GM15510 (cell line): Measurements from ENCODE around the gene C14orf119.

Experiments
- POLR2A ChIP-seq: IDR thresholded peaks from 3 replicates; pipeline ENCODE4 v1.6.1; 2011; ENCODE audit warnings: borderline replicate concordance; ENCODE audit not compliant: insufficient read length; ENCODE audit errors: extremely low read depth

C14orf119 gene

DNA sequence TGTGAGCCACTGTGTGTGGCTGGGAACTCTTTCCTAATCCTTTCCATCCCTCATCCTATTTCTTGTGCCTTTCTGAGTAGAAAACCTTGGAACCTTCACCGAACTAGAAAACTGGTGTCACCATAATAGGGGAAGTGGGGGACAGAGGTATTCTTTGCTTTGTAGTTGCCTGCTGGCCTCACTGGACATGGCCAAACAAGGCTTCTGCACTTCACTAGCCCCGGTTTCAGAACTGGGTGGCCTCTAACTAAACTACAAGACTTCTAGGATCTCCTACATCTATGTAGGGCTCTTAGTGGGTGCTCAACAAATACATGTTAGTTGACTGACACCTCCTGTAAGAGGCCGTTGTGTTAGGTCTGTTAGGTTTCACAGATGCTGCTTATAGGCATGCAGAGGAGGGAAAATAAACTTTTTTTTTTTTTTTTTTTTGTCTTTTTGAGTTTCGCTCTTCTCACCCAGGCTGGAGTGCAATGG, 10.1 kb downstream of the C14orf119 start:
- TF ChIP-seq POLR2A, result no peak

DNA sequence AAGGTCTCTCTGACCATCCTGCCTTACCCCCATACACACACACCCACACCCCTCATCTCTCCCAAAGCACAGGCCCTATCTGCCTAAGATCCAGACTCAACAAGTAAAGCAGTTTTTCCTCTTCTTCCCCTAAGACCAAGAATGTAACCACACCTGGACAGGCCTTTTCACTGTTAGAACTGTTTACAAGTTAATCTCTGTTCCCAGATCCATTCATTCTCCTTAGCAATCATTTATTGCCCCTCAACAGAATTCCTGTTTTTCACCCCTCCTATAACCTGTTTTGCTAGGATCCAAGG, 11.4 kb downstream of the C14orf119 start:
- no peak for TF ChIP-seq POLR2A

DNA sequence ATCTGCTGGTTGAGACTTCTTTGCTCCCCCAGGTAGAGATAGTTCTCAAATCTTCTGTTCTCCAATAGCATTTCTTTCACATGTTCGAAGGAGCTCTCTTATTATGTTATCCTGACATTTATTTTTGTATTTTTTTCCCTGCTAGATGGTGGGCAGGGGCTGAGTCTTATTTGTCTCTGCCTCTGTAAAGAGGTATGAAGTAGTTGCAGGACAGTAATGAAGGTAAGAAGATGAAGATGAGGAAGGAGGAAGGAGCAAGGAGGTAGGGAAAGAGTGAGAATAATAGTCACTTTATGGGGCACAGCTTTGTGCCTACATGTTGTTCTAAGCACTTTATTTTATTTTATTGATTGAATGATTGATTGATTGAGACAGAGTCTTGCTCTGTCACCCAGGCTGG, 14.5 kb downstream of the C14orf119 start:
- no peak for TF ChIP-seq POLR2A

DNA sequence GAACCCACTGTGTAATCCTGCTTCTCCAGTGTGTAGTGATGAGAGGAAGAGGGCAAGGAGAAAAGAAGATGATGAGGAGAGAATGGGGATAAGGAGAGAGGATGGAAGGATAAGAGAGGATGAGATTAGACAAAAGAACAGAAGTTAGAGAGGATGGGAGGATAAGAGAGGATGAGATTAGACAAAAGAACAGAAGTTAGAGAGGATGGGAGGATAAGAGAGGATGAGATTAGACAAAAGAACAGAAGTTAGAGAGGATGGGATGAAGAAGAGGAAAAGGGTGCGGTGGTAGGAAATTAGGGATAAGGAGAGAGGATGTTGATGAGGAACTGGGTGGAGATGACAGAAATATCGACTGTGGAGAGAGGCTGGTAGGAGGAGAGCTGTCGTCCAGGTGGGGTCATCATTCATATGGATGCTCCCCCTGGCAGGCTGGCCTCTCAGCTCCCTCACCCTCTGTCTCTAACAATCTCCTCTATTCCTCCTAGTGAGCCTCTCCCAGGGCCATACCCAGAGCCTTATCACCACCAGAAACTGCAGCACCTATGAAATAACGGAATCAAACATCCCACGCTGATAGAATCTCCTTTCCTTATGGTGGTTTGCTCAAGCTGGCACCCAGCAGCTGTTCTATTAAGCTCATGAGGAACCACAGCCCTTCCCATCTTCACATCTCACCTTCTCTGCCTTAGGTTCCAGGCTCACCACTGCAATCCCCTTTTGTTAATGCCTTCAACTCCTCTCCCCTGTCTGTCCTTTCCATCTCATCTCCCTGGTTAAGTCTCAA, 15.5 kb downstream of the C14orf119 start:
- TF ChIP-seq POLR2A, result no peak

DNA sequence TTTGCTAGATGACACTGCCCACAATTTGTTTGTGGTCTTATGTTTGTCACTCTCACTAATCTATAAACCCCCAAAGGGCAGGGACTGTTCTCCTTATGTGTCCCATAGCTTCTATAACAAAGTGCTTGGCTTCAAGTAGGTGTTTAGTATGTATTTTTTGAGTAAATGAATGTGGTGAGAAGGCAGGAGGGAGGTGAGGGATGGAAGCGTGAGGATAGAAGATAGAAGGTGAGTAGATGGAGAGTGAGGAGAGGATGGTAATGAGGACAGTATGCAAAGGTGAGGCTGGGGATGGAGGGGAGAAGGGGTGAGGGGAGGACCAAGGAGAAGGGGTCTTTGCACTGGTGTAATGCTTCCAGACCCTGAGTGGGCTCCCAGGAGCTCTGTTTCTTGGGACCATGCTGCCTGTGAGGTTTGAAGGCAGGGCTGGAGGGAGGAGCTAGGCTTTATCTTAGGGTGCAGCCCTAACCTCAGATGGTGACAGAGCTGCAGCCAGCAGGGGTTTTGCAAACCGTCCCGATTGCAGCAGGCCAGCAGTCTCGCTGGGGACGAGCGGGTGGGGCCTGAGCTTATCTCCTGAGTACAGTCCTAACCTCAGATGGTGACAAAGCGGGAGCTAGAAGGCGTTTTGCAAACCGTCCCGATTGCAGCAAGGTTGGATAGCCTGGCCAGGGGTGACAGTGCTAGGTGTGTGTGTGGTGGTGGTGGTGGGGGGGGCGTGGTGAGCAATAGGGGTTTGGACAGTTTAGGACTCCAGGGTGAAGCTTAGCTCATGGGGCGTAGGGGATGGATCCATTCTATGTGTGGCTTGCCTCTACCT, 17.3 kb downstream of the C14orf119 start:
- no peak for TF ChIP-seq POLR2A

DNA sequence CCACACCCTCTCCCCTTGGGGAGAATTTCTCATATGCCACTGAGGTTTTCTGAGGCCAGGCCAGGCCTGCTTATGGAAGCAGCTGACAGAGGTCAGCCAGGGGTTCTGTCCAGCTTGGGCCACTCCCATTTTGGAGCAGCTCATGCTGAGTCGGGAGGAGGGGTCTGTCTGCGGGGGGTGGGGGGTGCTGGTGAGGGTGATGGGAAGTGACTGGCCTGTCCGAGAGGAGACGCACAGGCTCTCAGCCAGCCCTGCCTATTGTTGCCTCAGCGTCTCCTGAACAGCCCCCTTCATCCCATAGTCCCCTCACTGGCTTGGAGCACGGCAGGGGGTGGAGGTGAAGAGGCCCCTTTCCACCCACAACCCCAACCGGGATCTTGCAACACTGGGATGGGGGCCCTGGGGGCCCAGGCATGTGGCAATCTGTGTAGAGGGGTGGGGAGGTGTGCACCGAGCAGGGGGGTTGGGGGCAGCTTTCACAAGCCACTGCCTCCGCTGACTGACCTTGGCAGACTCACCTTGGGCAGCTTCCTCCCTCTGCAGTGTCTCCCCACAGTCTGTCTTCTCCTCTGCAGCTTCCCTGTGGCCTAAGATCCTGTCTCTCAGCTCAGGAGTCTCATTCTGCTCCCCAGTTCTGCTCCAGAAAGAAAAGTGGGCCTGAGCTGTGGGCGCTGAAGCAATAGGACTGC, 18.3 kb downstream of the C14orf119 start:
- no peak for TF ChIP-seq POLR2A

DNA sequence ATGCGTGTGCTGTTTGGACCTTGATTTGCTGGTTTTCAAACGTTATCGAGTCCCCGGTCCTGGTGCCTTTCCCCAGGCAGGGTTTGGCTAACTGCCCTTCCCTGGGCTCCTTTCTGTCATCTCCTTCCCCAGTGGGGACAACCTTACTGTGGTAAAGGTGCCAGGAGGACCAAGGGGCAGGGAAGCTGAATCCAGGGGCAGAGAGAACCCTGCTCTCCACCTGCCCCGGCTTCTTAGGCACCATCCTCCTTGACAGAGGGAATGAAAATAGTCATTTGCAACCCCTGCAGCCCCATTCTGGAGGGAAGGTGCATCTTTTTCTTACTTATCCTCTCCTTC, 18.8 kb downstream of the C14orf119 start:
- no peak for TF ChIP-seq POLR2A

DNA sequence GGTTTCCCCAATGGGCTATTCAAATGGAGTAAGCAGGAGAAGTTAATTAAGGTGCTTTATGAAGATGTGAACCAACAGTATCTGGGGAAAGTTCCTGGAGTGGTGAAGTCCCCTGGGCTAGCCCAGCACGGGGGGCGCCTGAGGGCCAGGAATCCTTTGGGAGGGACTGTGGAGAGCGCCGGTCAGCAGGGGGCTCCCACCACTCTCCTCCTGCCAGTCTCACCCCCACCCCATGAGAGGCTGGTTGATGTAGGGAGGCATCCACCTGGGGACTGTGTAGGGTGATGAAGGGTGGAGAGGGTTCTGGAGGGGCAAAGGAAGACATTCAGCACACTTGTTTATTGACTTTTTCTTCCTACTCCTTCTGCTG, 19.3 kb downstream of the C14orf119 start:
- no peak for TF ChIP-seq POLR2A

DNA sequence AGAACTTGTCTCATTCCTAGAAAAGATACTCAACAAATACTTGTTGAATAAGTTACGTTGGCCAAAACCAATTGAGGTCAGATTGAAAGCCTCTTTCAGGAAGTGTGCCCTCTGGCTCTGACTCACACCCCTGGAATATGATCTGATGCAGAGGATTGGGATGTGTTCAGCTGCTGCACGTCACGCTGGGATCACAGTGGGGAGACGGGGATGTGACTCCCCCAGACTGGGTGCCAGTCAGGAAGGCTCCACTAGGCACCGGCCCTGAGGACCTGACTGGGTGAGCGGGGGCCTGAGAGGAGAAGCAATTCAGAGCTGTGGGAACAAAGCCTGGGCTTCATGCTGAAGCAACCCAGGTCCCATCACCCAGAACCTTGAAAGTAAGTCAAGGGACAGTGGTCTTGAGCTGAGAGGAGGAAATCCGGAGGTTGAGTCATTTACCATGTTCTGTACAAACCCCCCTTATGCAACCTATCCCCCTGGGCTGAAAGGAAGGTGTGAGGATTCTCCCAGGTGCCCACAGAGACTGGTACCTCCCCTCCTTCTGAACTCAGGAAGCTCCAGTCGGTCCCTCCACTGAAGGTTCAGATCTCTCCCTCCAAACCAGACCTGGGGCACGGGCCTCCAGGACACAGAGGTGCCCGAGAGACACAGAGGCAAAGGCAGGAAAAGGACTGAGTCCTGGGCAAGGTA, 19.9 kb downstream of the C14orf119 start:
- no peak for TF ChIP-seq POLR2A

DNA sequence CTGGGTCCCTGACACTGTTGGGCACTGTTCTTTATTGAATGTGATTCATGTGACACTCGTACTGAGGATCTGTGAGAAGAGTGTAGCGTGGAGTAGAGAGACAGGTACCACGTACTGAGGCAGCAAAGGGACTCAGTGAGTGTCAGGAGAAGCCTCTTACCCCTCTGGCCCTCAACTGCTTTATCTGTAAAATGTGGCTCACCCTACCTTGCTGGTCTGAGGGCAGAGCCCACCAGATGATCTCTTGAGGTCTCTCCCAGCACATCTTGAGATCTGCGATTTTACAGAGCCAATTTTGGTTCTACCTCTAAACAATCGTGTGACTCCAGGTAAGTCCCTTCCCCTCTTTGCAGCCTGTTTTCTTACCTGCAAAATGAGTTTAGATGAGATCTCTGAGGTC, 20.6 kb downstream of the C14orf119 start:
- TF ChIP-seq POLR2A, result no peak

DNA sequence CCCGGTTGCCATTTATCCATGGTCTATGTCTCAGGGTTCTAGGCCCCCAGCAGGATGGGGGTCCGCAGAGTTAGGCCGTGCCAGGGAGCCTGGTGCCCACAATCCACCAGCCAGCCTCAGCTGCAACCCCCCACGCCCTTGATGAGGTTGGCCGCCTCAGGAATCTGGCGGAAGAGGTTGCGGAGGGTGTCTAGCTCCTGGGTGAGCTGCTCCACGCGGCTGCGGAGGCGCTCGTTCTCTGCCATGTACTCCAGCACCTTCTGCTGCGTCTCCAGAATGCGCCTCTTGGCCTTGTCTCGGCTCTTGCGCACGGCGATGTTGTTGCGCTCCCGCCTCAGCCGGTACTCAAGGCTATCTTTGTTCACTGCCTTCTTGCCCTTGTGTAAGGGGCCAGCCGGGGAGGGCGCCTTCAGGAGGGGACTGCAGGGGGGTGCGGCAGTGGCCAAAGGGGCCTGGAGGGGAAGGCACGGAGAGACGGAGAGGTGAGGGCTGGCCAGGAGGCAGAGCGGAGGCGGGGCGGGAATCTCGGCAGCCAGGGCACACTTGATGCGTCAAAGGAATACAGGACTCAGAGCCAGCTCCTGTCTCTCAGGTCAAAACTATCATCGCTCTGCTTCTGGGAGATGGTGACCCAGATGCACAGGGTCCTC, 22.2 kb downstream of the C14orf119 start:
- TF ChIP-seq POLR2A, result no peak

DNA sequence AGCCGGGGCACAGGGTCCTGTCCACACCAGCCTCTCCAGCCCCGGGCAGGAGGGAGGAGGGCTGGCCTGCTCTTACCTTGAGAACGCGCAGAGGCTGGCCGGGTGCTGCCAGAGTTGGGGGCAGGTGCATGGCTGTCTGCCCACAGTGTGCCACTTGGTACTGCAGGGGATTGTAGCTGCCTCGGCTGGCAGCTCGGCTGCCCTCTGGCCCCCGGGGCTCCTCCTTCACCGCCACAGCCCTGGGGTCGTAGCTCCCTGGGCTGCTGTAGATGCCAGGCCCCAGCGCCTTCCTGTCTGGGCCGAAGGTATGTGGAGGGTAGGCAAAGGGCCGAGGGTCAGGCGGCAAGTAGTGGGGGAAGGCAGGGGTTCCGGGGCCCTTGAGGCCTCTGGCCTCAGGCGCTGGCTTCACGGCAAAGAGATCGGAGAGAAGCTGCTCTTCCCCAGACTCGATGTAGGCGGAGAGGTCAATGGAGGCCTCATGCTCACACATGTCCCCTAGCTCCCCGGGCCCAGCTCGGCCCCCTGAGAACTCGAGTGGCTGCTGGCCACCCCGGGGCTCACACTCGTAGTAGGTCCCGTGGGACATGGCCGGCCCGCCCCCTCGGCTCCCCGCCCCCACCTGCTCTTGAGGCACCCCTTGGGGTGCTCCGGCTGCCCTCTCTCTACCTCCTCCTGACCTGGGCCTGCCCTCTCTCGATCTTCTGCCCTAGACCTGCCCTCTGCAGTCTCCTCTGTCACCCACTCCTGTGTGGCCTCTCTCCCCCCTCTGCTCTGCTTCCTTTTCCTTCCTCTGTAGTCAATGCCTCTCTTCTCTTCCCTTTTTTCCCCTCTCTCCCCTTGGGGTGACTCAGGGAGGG, 23.4 kb downstream of the C14orf119 start, which contains the start of gene CEBPE:
Gene CEBPE, minus strand, starts transcription at position 750 of the 857 bp plus-strand sequence. Its CDS starts 164 bp downstream, at position 586.
- TF ChIP-seq POLR2A, result no peak
